SK-N-SH treated with all-trans-retinoic acid at 6 μM for 48 hours (cell line): Measurements from ENCODE around the gene CCSER1.

ENCODE experiments used
- ATAC-seq: fragments of 200-7000 bp; cut with Tn5 transposase; 3 replicates; pipeline ENCODE4 v1.9.1; 2020; ENCODE audit warnings: mild to moderate bottlenecking, moderate library complexity
- ARNTL ChIP-seq: fragments of 450-650 bp; formaldehyde crosslinking; IDR thresholded peaks from 2 replicates; pipeline ENCODE4 v1.5.0; 2020; ENCODE audit warnings: low read depth, mild to moderate bottlenecking, moderate library complexity, borderline replicate concordance
- BACH2 ChIP-seq: fragments of 250-450 bp; sonication (Bioruptor Pico); IDR thresholded peaks from 2 replicates; pipeline ENCODE4 v1.9.0; 2021; ENCODE audit warnings: mild to moderate bottlenecking, borderline replicate concordance
- CREB5 ChIP-seq: fragments of 250-450 bp; sonication (Bioruptor Pico); IDR thresholded peaks from 2 replicates; pipeline ENCODE4 v1.5.1; 2020; ENCODE audit warnings: low read depth, mild to moderate bottlenecking, moderate library complexity
- CSDC2 ChIP-seq: fragments of 250-450 bp; sonication (Bioruptor Pico); IDR thresholded peaks from 2 replicates; pipeline ENCODE4 v1.5.0; 2020; ENCODE audit warnings: mild to moderate bottlenecking, moderate library complexity
- CSRNP3 ChIP-seq: fragments of 250-450 bp; sonication (Bioruptor Pico); IDR thresholded peaks from 2 replicates; pipeline ENCODE4 v1.5.1; 2021; ENCODE audit warnings: mild to moderate bottlenecking, moderate library complexity
- ESRRG ChIP-seq: fragments of 250-450 bp; sonication (Bioruptor Pico); IDR thresholded peaks from 2 replicates; pipeline ENCODE4 v1.6.1; 2021; ENCODE audit warnings: mild to moderate bottlenecking
- GLIS3 ChIP-seq: fragments of 250-450 bp; sonication (Bioruptor Pico); IDR thresholded peaks from 2 replicates; pipeline ENCODE4 v1.5.0; 2020; ENCODE audit warnings: mild to moderate bottlenecking, moderate library complexity
- ISL1 ChIP-seq: fragments of 250-450 bp; sonication (Bioruptor Pico); IDR thresholded peaks from 2 replicates; pipeline ENCODE4 v2.1.2; 2022; ENCODE audit warnings: mild to moderate bottlenecking, moderate library complexity
- OSR1 ChIP-seq: fragments of 250-450 bp; sonication (Bioruptor Pico); IDR thresholded peaks from 2 replicates; pipeline ENCODE4 v1.8.0; 2022; ENCODE audit warnings: moderate library complexity, mild to moderate bottlenecking, inconsistent platforms
- POU6F1 ChIP-seq: fragments of 250-450 bp; sonication (Bioruptor Pico); IDR thresholded peaks from 2 replicates; pipeline ENCODE4 v1.8.0; 2021; ENCODE audit warnings: low read depth, mild to moderate bottlenecking, moderate library complexity, borderline replicate concordance
- PPARA ChIP-seq: fragments of 250-450 bp; sonication (Bioruptor Pico); IDR thresholded peaks from 2 replicates; pipeline ENCODE4 v1.5.0; 2020; ENCODE audit warnings: mild to moderate bottlenecking, borderline replicate concordance
- RARB ChIP-seq: fragments of 250-450 bp; sonication (Bioruptor Pico); IDR thresholded peaks from 2 replicates; pipeline ENCODE4 v1.8.0; 2021; ENCODE audit warnings: mild to moderate bottlenecking, moderate library complexity
- SNAI2 ChIP-seq: fragments of 250-450 bp; sonication (Bioruptor Pico); IDR thresholded peaks from 2 replicates; pipeline ENCODE4 v1.5.0; 2020; ENCODE audit warnings: mild to moderate bottlenecking, moderate library complexity
- TCF4 ChIP-seq: fragments of 250-450 bp; sonication (Bioruptor Pico); IDR thresholded peaks from 2 replicates; pipeline ENCODE4 v1.8.0; 2021; ENCODE audit warnings: mild to moderate bottlenecking, moderate library complexity, borderline replicate concordance
- TOX ChIP-seq: fragments of 250-450 bp; sonication (Bioruptor Pico); IDR thresholded peaks from 2 replicates; pipeline ENCODE4 v1.8.0; 2021; ENCODE audit warnings: mild to moderate bottlenecking, moderate library complexity, borderline replicate concordance
- ZC3H10 ChIP-seq: fragments of 250-450 bp; sonication (Bioruptor Pico); IDR thresholded peaks from 2 replicates; pipeline ENCODE4 v1.5.1; 2021; ENCODE audit warnings: mild to moderate bottlenecking, moderate library complexity
- ZFP3 ChIP-seq: fragments of 250-450 bp; sonication (Bioruptor Pico); IDR thresholded peaks from 2 replicates; pipeline ENCODE4 v1.5.0; 2020; ENCODE audit warnings: mild to moderate bottlenecking, moderate library complexity
- ZFP30 ChIP-seq: fragments of 450-650 bp; formaldehyde crosslinking; IDR thresholded peaks from 2 replicates; pipeline ENCODE4 v1.5.0; 2022; ENCODE audit warnings: mild to moderate bottlenecking, moderate library complexity
- ZNF565 ChIP-seq: fragments of 450-650 bp; formaldehyde crosslinking; conservative IDR thresholded peaks from 2 replicates; pipeline ENCODE4 v1.5.0; 2020; ENCODE audit warnings: low read depth, mild to moderate bottlenecking, moderate library complexity
- ZNF70 ChIP-seq: fragments of 450-650 bp; formaldehyde crosslinking; IDR thresholded peaks from 2 replicates; pipeline ENCODE4 v1.5.0; 2020; ENCODE audit warnings: mild to moderate bottlenecking, moderate library complexity
- ZNF8 ChIP-seq: fragments of 450-650 bp; formaldehyde crosslinking; IDR thresholded peaks from 2 replicates; pipeline ENCODE4 v1.5.0; 2020; ENCODE audit warnings: mild to moderate bottlenecking, moderate library complexity

The CCSER1 gene

GRCh38 chr4:90585961-90586360 is 458.8 kb downstream of the CCSER1 start:
- TF ChIP-seq PPARA, result no peak
- TF ChIP-seq TOX (CRISPR knock-in tag), result no peak
- TF ChIP-seq ZC3H10, result no peak
- TF ChIP-seq POU6F1 (CRISPR knock-in tag), result no peak
- no peak for TF ChIP-seq ESRRG (CRISPR knock-in tag)
- TF ChIP-seq TCF4, result no peak
- TF ChIP-seq CSRNP3 (CRISPR knock-in tag), result no peak
- TF ChIP-seq ISL1 (CRISPR knock-in tag), result no peak
- TF ChIP-seq ZNF70 (CRISPR knock-in tag), result no peak
- no peak for ATAC-seq

DNA sequence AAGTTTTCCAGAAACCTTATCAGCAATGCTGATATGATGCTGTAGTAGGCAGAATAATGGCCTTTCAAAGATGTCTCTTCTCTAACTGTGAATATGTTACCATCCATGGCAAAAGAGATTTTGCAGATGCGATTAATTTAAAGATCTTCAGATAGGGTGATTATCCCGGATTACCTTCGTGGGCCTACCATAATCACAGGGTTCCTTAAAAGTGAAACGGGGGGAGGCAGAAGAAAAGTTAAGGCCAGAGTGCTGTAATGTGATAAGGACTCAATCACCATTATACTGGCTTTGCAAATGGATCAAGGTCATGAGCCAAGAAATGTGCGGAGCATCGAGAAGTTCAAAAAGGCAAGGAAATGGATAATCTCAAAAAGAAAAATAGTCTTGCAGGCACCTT is 459.6 kb downstream of the CCSER1 start:
- TF ChIP-seq ZFP3 (CRISPR knock-in tag) (no peak), ZFP30 (CRISPR knock-in tag) (no peak), ZNF8 (peak; percentile 52; the same call in 1 of the 2 replicates), ZNF565 (CRISPR knock-in tag) (no peak)
- ATAC-seq, result no peak

GRCh38 chr4:90597927-90598326 is 470.7 kb downstream of the CCSER1 start:
- ATAC-seq, result no peak
- no peak for TF ChIP-seq SNAI2 (CRISPR knock-in tag)
- TF ChIP-seq ARNTL (CRISPR knock-in tag), result no peak
- no peak for TF ChIP-seq OSR1

DNA sequence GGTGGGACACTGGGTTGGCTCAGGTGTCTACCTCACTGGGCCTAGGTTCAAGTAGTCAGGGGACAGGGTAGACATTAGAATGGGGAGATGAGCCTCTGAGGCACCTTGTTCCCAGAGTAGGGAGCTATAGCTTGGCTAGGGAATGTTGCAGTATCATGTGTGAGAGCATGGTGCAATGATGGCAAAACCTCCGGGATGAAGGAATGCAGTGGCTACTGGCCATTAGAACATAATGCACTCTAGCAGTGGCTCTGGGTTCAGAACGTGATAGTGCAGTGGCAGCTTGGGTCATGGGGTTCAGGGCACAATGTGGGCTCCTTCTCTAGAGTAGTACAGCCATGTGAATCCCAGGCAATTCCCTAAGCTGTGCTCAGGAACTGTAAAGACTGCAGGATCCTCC is 471.5 kb downstream of the CCSER1 start:
- TF ChIP-seq OSR1 (no peak), ZNF8 (no peak), BACH2 (CRISPR knock-in tag) (no peak), RARB (CRISPR knock-in tag) (no peak)
- no peak for ATAC-seq

- no peak for TF ChIP-seq PPARA
- TF ChIP-seq TCF4, result no peak
- no peak for TF ChIP-seq CREB5 (CRISPR knock-in tag)
- TF ChIP-seq ESRRG (CRISPR knock-in tag), result no peak
- no peak for TF ChIP-seq POU6F1 (CRISPR knock-in tag)
- no peak for TF ChIP-seq SNAI2 (CRISPR knock-in tag)
- no peak for TF ChIP-seq CSRNP3 (CRISPR knock-in tag)
- TF ChIP-seq ZFP3 (CRISPR knock-in tag), result no peak
- TF ChIP-seq CSDC2 (CRISPR knock-in tag), result no peak
- TF ChIP-seq ISL1 (CRISPR knock-in tag), result no peak
- no peak for TF ChIP-seq ZC3H10
- no peak for TF ChIP-seq ZNF565 (CRISPR knock-in tag)
- no peak for TF ChIP-seq GLIS3
- TF ChIP-seq ARNTL (CRISPR knock-in tag), result no peak
- TF ChIP-seq ZNF70 (CRISPR knock-in tag), result no peak
- TF ChIP-seq ZNF8, result no peak
- no peak for ATAC-seq
These were observed 475.5 kb downstream of the CCSER1 start for GRCh38 chr4:90602726-90603125.
